Panc1 (cell line): ENCODE data around the gene FBLN7. TPM values are rescaled to one million over a fixed set of nuclear protein-coding genes. Genes with fewer than 3 reads are reported as not detected.

ENCODE experiments used
- ATAC-seq: fragments of 200-7000 bp; cut with Tn5 transposase; 2 replicates; pipeline ENCODE4 v1.9.1; 2020; ENCODE audit warnings: mild to moderate bottlenecking, moderate library complexity
- BruUV-seq: library from RNA; stranded (reverse); fragments of 400-500 nt; replicated peaks from 2 replicates; lab custom pipeline; 2021; lab: Mats Ljungman, UMichigan
- CTCF ChIA-PET: fragments of 300-600 bp; sonication (Branson Sonifier 250); formaldehyde crosslinking; loops from one replicate; lab custom pipeline; 2022; ENCODE audit warnings: antibody characterized with exemption; lab: Charles Lee
- POLR2A ChIA-PET: fragments of 300-600 bp; sonication (Branson Sonifier 250); formaldehyde crosslinking; loops from one replicate; lab custom pipeline; 2022; ENCODE audit warnings: antibody characterized with exemption; lab: Charles Lee
- DNase-seq: peaks from one replicate; pipeline ENCODE4 v3.0.0-alpha.2; 2010; ENCODE audit warnings: low read depth, low spot score
- H3K27ac ChIP-seq: 2 replicates; pipeline ENCODE4 v1.5.1; 2011; ENCODE audit warnings: mild to moderate bottlenecking, low read length, inconsistent platforms
- H3K27me3 ChIP-seq: fragments of 200-500 bp; sonication (Bioruptor generic); 2 replicates; pipeline ENCODE4 v1.6.0; 2014; ENCODE audit warnings: low read length, inconsistent platforms; ENCODE audit not compliant: control insufficient read depth, insufficient read depth
- H3K36me3 ChIP-seq: fragments of 200-500 bp; sonication (Bioruptor generic); 2 replicates; pipeline ENCODE4 v1.5.1; 2014; ENCODE audit warnings: inconsistent platforms, mild to moderate bottlenecking, low read length, moderate library complexity; ENCODE audit not compliant: control insufficient read depth, insufficient read depth
- H3K4me1 ChIP-seq: 2 replicates; pipeline ENCODE4 v1.5.1; 2011; ENCODE audit warnings: inconsistent platforms, mild to moderate bottlenecking, low read length, moderate library complexity; ENCODE audit not compliant: control insufficient read depth, insufficient read depth
- H3K4me3 ChIP-seq, 2 experiments: 2 replicates each; pipeline ENCODE4 v1.5.1; 2011 to 2012; ENCODE audit warnings: low read depth in 2 of 2, low read length in 2 of 2, mild to moderate bottlenecking in 2 of 2, inconsistent platforms in 1 of 2, moderate library complexity in 1 of 2
- H3K9me3 ChIP-seq: fragments of 200-500 bp; sonication (Bioruptor generic); 2 replicates; pipeline ENCODE4 v1.5.1; 2014; ENCODE audit warnings: low read depth, mild to moderate bottlenecking, inconsistent platforms, low read length, moderate library complexity; ENCODE audit not compliant: control insufficient read depth, insufficient read depth
- POLR2AphosphoS5 ChIP-seq: IDR thresholded peaks from 2 replicates; pipeline ENCODE4 v1.6.1; 2012; ENCODE audit warnings: mild to moderate bottlenecking, low read depth, low read length, moderate library complexity
- SIN3A ChIP-seq: IDR thresholded peaks from 2 replicates; pipeline ENCODE4 v1.6.1; 2012; ENCODE audit warnings: low read depth, mild to moderate bottlenecking, low read length, moderate library complexity, borderline replicate concordance; ENCODE audit not compliant: insufficient read depth
- TCF7L2 ChIP-seq: IDR thresholded peaks from 2 replicates; pipeline ENCODE4 v1.6.1; 2011; ENCODE audit warnings: mild to moderate bottlenecking, low read depth, low read length, inconsistent platforms
- in situ Hi-C: cut with HindIII; loops from 2 replicates; pipeline ENCODE4 v1.10.0; 2016; ENCODE audit warnings: low sequenced_read_pairs, low pct_unique_long_range_greater_than_20kb
- intact Hi-C: fragments of 100-400 bp; cut with micrococcal nuclease; formaldehyde crosslinking; loops from one replicate; pipeline ENCODE4 v1.10.0; 2022; ENCODE audit not compliant: unreplicated experiment
- total RNA-seq: library from RNA; stranded (reverse); gene quantifications from one replicate; pipeline ENCODE4 v1.2.1, GENCODE V29; 2021; ENCODE audit not compliant: unreplicated experiment
- TF ChIP-seq, protein P1 (sequence below), 2 experiments: IDR thresholded peaks; 2 replicates each; pipeline ENCODE4 v1.6.1; 2011 to 2012; ENCODE audit warnings: low read depth in 2 of 2, control low read depth in 1 of 2, low read length in 1 of 2, mild to moderate bottlenecking in 1 of 2, moderate library complexity in 1 of 2; ENCODE audit not compliant: insufficient read depth in 1 of 2
- TF ChIP-seq, protein P2 (sequence below): fragments of 450-650 bp; IDR thresholded peaks from 2 replicates; pipeline ENCODE4 v1.5.1; 2017; ENCODE audit warnings: mild to moderate bottlenecking

Gene FBLN7
- total RNA-seq, 1 experiment from 2014 or later: 0.95 TPM

DNA sequence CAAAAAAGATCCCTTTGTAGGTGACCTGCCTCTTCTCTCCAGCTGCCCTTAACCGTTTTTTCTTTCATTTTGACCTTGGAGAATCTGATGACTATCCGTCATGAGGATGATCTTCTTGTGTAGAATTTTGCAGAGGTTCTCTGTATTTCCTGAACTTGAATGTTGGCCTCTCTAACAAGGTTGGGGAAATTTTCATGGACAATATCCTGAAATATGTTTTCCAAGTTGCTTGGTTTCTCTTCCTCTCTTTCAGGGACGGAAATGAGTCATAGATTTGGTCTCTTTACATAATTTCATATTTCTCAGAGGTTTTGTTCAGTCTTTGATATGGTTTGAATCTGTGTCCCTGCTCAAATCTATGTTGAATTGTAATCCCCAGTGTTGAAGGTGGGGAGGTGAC is 82.6 kb downstream of the FBLN7 start:
- H3K4me3 ChIP-seq: no peak overlapping the region
- in situ Hi-C loops: no loop called here
- H3K36me3 ChIP-seq: no peaks in the 10 kb centered on the region
- ChIA-PET CTCF (no interaction called here), POLR2A (no interaction called here)
- TF ChIP-seq SIN3A (no peak), POLR2AphosphoS5 (no peak), TCF7L2 (no peak)
- TF ChIP-seq, protein P1, sequence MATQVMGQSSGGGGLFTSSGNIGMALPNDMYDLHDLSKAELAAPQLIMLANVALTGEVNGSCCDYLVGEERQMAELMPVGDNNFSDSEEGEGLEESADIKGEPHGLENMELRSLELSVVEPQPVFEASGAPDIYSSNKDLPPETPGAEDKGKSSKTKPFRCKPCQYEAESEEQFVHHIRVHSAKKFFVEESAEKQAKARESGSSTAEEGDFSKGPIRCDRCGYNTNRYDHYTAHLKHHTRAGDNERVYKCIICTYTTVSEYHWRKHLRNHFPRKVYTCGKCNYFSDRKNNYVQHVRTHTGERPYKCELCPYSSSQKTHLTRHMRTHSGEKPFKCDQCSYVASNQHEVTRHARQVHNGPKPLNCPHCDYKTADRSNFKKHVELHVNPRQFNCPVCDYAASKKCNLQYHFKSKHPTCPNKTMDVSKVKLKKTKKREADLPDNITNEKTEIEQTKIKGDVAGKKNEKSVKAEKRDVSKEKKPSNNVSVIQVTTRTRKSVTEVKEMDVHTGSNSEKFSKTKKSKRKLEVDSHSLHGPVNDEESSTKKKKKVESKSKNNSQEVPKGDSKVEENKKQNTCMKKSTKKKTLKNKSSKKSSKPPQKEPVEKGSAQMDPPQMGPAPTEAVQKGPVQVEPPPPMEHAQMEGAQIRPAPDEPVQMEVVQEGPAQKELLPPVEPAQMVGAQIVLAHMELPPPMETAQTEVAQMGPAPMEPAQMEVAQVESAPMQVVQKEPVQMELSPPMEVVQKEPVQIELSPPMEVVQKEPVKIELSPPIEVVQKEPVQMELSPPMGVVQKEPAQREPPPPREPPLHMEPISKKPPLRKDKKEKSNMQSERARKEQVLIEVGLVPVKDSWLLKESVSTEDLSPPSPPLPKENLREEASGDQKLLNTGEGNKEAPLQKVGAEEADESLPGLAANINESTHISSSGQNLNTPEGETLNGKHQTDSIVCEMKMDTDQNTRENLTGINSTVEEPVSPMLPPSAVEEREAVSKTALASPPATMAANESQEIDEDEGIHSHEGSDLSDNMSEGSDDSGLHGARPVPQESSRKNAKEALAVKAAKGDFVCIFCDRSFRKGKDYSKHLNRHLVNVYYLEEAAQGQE (IDR thresholded peaks at IDR 0.05; ENCODE audit: insufficient read depth in 1 of 2, low read depth in 2 of 2, low read length in 1 of 2): no peak
- TF ChIP-seq, protein P2, sequence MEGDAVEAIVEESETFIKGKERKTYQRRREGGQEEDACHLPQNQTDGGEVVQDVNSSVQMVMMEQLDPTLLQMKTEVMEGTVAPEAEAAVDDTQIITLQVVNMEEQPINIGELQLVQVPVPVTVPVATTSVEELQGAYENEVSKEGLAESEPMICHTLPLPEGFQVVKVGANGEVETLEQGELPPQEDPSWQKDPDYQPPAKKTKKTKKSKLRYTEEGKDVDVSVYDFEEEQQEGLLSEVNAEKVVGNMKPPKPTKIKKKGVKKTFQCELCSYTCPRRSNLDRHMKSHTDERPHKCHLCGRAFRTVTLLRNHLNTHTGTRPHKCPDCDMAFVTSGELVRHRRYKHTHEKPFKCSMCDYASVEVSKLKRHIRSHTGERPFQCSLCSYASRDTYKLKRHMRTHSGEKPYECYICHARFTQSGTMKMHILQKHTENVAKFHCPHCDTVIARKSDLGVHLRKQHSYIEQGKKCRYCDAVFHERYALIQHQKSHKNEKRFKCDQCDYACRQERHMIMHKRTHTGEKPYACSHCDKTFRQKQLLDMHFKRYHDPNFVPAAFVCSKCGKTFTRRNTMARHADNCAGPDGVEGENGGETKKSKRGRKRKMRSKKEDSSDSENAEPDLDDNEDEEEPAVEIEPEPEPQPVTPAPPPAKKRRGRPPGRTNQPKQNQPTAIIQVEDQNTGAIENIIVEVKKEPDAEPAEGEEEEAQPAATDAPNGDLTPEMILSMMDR: no peak
- no peaks in the 10 kb centered on the region for H3K9me3 ChIP-seq
- H3K4me1 ChIP-seq: no peaks in the 10 kb centered on the region
- no TSS peak for BruUV-seq
- no peak for DNase-seq
- no peak for ATAC-seq
- intact Hi-C loops: no loop called here
- H3K27me3 ChIP-seq: no peaks in the 10 kb centered on the region
- H3K27ac ChIP-seq: no peak overlapping the region

DNA sequence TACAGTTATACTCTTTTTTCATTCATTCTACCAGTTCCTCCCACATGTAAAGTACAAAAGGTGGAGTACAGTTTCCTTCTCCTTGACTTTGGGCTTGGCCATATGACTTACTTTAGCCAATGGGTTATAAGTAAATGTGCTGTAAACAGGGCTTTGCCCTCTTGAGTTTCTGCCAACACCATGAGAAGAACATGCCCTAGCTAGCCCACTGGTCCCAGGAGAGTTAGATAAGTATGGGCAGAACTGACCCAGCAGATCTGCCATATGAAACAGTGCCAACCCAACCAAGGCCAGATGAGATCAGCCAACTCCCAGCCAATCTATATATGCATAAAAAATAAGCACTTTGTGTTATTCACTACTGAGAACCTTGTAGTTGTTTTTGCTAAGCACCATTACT is 91.2 kb downstream of the FBLN7 start:
- ATAC-seq: no peak
- Histone ChIP-seq H3K9me3 (no peaks in the 10 kb centered on the region), H3K27ac (no peak overlapping the region), H3K27me3 (no peaks in the 10 kb centered on the region), H3K4me3 (no peak overlapping the region), H3K4me1 (no peaks in the 10 kb centered on the region), H3K36me3 (peaks cover 4% of the 10 kb centered on the region; the same call in 1 of the 2 replicates)
- intact Hi-C loops: no loop called here
- POLR2A ChIA-PET: no interaction called here
- no TSS peak for BruUV-seq
- CTCF ChIA-PET: no interaction called here
- no peak for DNase-seq
- TF ChIP-seq, protein P1 (IDR thresholded peaks at IDR 0.05; ENCODE audit: insufficient read depth in 1 of 2, low read depth in 2 of 2, low read length in 1 of 2): no peak
- TF ChIP-seq TCF7L2: no peak
- no peak for TF ChIP-seq SIN3A
- TF ChIP-seq, protein P2: no peak
- TF ChIP-seq POLR2AphosphoS5: no peak
- in situ Hi-C loops: no loop called here
